GM18868 (cell line): ENCODE data around the gene C5orf24.
"Not testable (repeated sequence)": the region's sequence is repeated elsewhere in the genome, so short reads cannot be mapped to it uniquely, and the experiment has no call there.

Experiments
- ATAC-seq: cut with Tn5 transposase; IDR thresholded peaks from one replicate; pipeline ENCODE4 v1.9.1; 2021; ENCODE audit warnings: mild to moderate bottlenecking, moderate library complexity; ENCODE audit not compliant: unreplicated experiment

C5orf24 gene

GRCh38 chr5:134856465-134856864 is 10.7 kb downstream of the C5orf24 start:
- not testable (repeated sequence) for ATAC-seq

- no peak for ATAC-seq
Measured at GRCh38 chr5:134857401-134857800, 11.6 kb downstream of the C5orf24 start.

- no peak for ATAC-seq
Measured at GRCh38 chr5:134864707-134865106, 18.9 kb downstream of the C5orf24 start.

- ATAC-seq, result no peak
Measured at GRCh38 chr5:134873494-134873893, 27.7 kb downstream of the C5orf24 start.

- ATAC-seq, result peak; percentile 83
Measured at GRCh38 chr5:134873987-134874830, 28.4 kb downstream of the C5orf24 start, which contains the start of gene TXNDC15. TSS of gene TXNDC15 (plus strand) at chr5:134874371. CDS start at chr5:134874428, 57 bp downstream.

GRCh38 chr5:134874831-134875655 is 29.3 kb downstream of the C5orf24 start:
- peak; percentile 36 for ATAC-seq

GRCh38 chr5:134877159-134877558 is 31.4 kb downstream of the C5orf24 start:
- ATAC-seq, result peak; percentile 27

- no peak for ATAC-seq
Measured at GRCh38 chr5:134878403-134878802, 32.6 kb downstream of the C5orf24 start.

GRCh38 chr5:134879456-134879855 is 33.7 kb downstream of the C5orf24 start:
- no peak for ATAC-seq

GRCh38 chr5:134880937-134881336 is 35.2 kb downstream of the C5orf24 start:
- not testable (repeated sequence) for ATAC-seq

GRCh38 chr5:134881711-134882110 is 35.9 kb downstream of the C5orf24 start:
- not testable (repeated sequence) for ATAC-seq

- no peak for ATAC-seq
Measured at GRCh38 chr5:134887593-134888159, 41.9 kb downstream of the C5orf24 start.

- ATAC-seq, result no peak
Measured at GRCh38 chr5:134889335-134889734, 43.6 kb downstream of the C5orf24 start.

GRCh38 chr5:134891473-134891872 is 45.7 kb downstream of the C5orf24 start:
- no peak for ATAC-seq

- no peak for ATAC-seq
Measured at GRCh38 chr5:134892282-134892681, 46.5 kb downstream of the C5orf24 start.

- no peak for ATAC-seq
Measured at GRCh38 chr5:134892926-134893325, 47.2 kb downstream of the C5orf24 start.

- ATAC-seq, result no peak
Measured at GRCh38 chr5:134893748-134894505, 48.2 kb downstream of the C5orf24 start.

- peak; percentile 39 for ATAC-seq
Measured at GRCh38 chr5:134902071-134902801, 56.5 kb downstream of the C5orf24 start.

GRCh38 chr5:134904610-134905245 is 59.0 kb downstream of the C5orf24 start, which contains the start of gene PCBD2:
TSS of gene PCBD2 (plus strand) at chr5:134905131. CDS start at chr5:134905140, 9 bp downstream.
- ATAC-seq, result peak; percentile 77
